Muscle of arm (tissue), 12 donors: ENCODE data around the gene MRPS11. TPM values are rescaled to one million over a fixed set of nuclear protein-coding genes. Genes with fewer than 3 reads are reported as not detected.

Experiments used
- polyA plus RNA-seq, 12 donors: library from polyadenylated mRNA; unstranded; fragments of 120-200 nt; gene quantifications; one replicate each; pipeline ENCODE4 v1.2.1, GENCODE V29; 2013; ENCODE audit not compliant: insufficient read length in 12 of 12

MRPS11 gene
- polyA plus RNA-seq, 12 donors: 41.1 to 58.2 (median 43.4) TPM; not detected in 1

Other genes with a start within 250 kb of the MRPS11 start
- 10 to 100 TPM in 1 of 12 donors, 1 to 10 TPM in 10, not detected in 1; 2.6 to 11.9 (median 4.2) TPM for gene NTRK3, start 211.0 kb upstream of the MRPS11 start, polyA plus RNA-seq
- 10 to 100 TPM in 11 of 12 donors, not detected in 1; 17.3 to 25.8 (median 23.4) TPM for gene MRPL46, start 320 bp upstream of the MRPS11 start, polyA plus RNA-seq
- gene DET1, start 79.0 kb downstream of the MRPS11 start, polyA plus RNA-seq: 10 to 100 TPM in 7 of 12 donors, 1 to 10 TPM in 4, not detected in 1; 4.7 to 13.4 (median 10.4) TPM
- gene AEN, start 153.6 kb downstream of the MRPS11 start, polyA plus RNA-seq: 1 to 10 TPM in 11 of 12 donors, not detected in 1; 3.2 to 6.2 (median 5.0) TPM
- 1 to 10 TPM in 5 of 12 donors, under 1 TPM in 5, not detected in 2; 0.56 to 5.5 (median 1.0) TPM for gene ISG20, start 171.3 kb downstream of the MRPS11 start, polyA plus RNA-seq